Mucosa of descending colon (tissue), 3 donors: ENCODE results near the gene RFC3. TPM values are rescaled to one million over a fixed set of nuclear protein-coding genes. Genes with fewer than 3 reads are reported as not detected.
"Not testable (repeated sequence)": the region's sequence is repeated elsewhere in the genome, so short reads cannot be mapped to it uniquely, and the experiment has no call there.

Experiments used
- ATAC-seq: fragments of 200-7000 bp; cut with Tn5 transposase; one replicate; pipeline ENCODE4 v1.9.1; 2020; ENCODE audit warnings: mild to moderate bottlenecking, moderate library complexity
- DNase-seq, 3 donors: peaks; one replicate each; pipeline ENCODE4 v3.0.0-alpha.2; 2020
- H3K36me3 ChIP-seq: fragments of 200-600 bp; one replicate; pipeline ENCODE4 v1.8.0; 2021; ENCODE audit warnings: low read depth, mild to moderate bottlenecking
- H3K4me1 ChIP-seq: fragments of 200-600 bp; one replicate; pipeline ENCODE4 v1.8.0; 2021; ENCODE audit warnings: low read depth, mild to moderate bottlenecking
- H3K4me3 ChIP-seq: fragments of 200-600 bp; one replicate; pipeline ENCODE4 v1.8.0; 2021; ENCODE audit warnings: mild to moderate bottlenecking
- H3K9me3 ChIP-seq: fragments of 200-600 bp; one replicate; pipeline ENCODE4 v1.8.0; 2021; ENCODE audit warnings: mild to moderate bottlenecking
- CTCF ChIP-seq: fragments of 200-600 bp; IDR thresholded peaks from one replicate; pipeline ENCODE4 v1.8.0; 2022; ENCODE audit warnings: antibody characterized with exemption, mild to moderate bottlenecking
- intact Hi-C, 2 donors: fragments of 100-400 bp; cut with DNase I in 1 of 2; cut with micrococcal nuclease in 1 of 2; formaldehyde crosslinking; loops; one replicate each; pipeline versions ENCODE4 v1.11.0 to v1.11.1; 2022; cut with DNase I, micrococcal nuclease
- total RNA-seq, 3 donors: library from RNA; stranded (reverse); fragmentation: NEBNext Ultra II Directional in 2 of 3; extraction: Animal tissue kit (Norgen Biotek cat#: 25700) in 2 of 3; gene quantifications; one replicate each; pipeline versions ENCODE4 v1.2.1 to v1.2.4, GENCODE V29; 2021 to 2023
- donor health status: DM: no; HTN: no; CAD: no; lungs with moderate emphysema.
- donor health status: DM: no; HTN: no; CAD: no.
- donor health status: DM: no; HTN: yes; CAD: no.

RFC3 gene
- total RNA-seq, 3 donors from 2014 or later = 4.1 to 11.0 (median 5.4) TPM

- Histone ChIP-seq H3K36me3 (no peaks in the 10 kb centered on the region), H3K4me3 (no peak overlapping the region), H3K9me3 (no peaks in the 10 kb centered on the region), H3K4me1 (no peaks in the 10 kb centered on the region)
- intact Hi-C loops = no loop called here
- no peak for TF ChIP-seq CTCF
- DNase-seq (no peak), ATAC-seq (no peak)
These were observed 17.9 kb upstream of the RFC3 start for GRCh38 chr13:33799950-33800592.

- DNase-seq (no peak), ATAC-seq (no peak)
- no peak for TF ChIP-seq CTCF
- Histone ChIP-seq H3K4me1 (no peaks in the 10 kb centered on the region), H3K4me3 (no peak overlapping the region), H3K9me3 (no peaks in the 10 kb centered on the region), H3K36me3 (no peaks in the 10 kb centered on the region)
- intact Hi-C loops = no loop called here
These were observed 17.2 kb upstream of the RFC3 start for GRCh38 chr13:33800646-33801186.

- intact Hi-C loops = no loop called here
- Histone ChIP-seq H3K9me3 (no peaks in the 10 kb centered on the region), H3K4me1 (no peaks in the 10 kb centered on the region), H3K4me3 (no peak overlapping the region), H3K36me3 (no peaks in the 10 kb centered on the region)
- ATAC-seq (no peak), DNase-seq (no peak)
- no peak for TF ChIP-seq CTCF
These were observed 11.3 kb upstream of the RFC3 start for GRCh38 chr13:33806470-33807248.

GRCh38 chr13:33812829-33813228, 5.1 kb upstream of the RFC3 start:
- intact Hi-C loops, DNase-seq, H3K4me1 ChIP-seq, H3K4me3 ChIP-seq, H3K36me3 ChIP-seq, ATAC-seq, H3K9me3 ChIP-seq: not testable (repeated sequence)

- no peak for TF ChIP-seq CTCF
- no peak overlapping the region for H3K4me3 ChIP-seq
- intact Hi-C loops = no loop called here
- DNase-seq (no peak), ATAC-seq (no peak)
- no peaks in the 10 kb centered on the region for H3K36me3 ChIP-seq
- H3K9me3 ChIP-seq = no peaks in the 10 kb centered on the region
- no peaks in the 10 kb centered on the region for H3K4me1 ChIP-seq
These were observed 2.9 kb upstream of the RFC3 start for GRCh38 chr13:33815011-33815550.

GRCh38 chr13:33816912-33817311, 1.0 kb upstream of the RFC3 start:
- H3K4me3 ChIP-seq = no peak overlapping the region
- ATAC-seq (no peak), DNase-seq (no peak)
- no peak for TF ChIP-seq CTCF
- no peaks in the 10 kb centered on the region for H3K4me1 ChIP-seq
- no peaks in the 10 kb centered on the region for H3K36me3 ChIP-seq
- H3K9me3 ChIP-seq = no peaks in the 10 kb centered on the region
- intact Hi-C loops = no loop called here
